Superior temporal gyrus (tissue), 1 donor: Measurements from ENCODE around the gene CASZ1.

Experiments
- DNase-seq: peaks from one replicate; pipeline ENCODE4 v3.0.0-alpha.2; 2016; ENCODE audit errors: extremely low spot score

The CASZ1 gene

GRCh38 chr1:10708757-10709156, 87.7 kb downstream of the CASZ1 start:
- DNase-seq = no peak

GRCh38 chr1:10707208-10707607, 89.2 kb downstream of the CASZ1 start:
- no peak for DNase-seq

DNA sequence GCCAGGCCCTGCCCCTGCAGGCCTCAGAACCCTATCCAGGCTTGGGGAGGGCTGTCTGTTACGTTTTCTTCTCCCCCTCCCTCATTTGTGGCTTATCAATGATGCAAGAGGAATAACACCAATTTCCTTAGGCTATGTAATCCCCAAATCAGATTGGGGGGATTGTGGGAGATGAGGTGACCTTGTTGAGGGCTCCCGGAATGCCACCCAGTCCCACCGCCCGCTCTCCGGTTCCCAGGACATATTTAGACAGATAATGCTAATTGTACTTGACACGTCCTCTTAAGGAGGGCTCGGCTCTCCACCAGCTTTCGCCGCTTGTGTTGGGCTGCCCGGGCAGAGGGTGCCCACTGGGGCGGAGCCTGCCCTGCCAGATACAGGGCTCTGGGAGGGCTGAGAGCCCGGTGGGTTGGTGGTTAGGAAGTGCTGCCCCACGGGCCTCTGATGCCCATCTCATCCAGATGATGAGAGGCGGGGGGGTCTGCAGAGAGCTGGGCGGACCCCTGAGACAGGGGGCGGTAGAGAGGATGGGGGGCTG, 90.0 kb downstream of the CASZ1 start:
- no peak for DNase-seq

- DNase-seq = no peak
These were observed 90.5 kb downstream of the CASZ1 start for GRCh38 chr1:10705953-10706352.

GRCh38 chr1:10704368-10704882, 92.0 kb downstream of the CASZ1 start:
- no peak for DNase-seq

DNA sequence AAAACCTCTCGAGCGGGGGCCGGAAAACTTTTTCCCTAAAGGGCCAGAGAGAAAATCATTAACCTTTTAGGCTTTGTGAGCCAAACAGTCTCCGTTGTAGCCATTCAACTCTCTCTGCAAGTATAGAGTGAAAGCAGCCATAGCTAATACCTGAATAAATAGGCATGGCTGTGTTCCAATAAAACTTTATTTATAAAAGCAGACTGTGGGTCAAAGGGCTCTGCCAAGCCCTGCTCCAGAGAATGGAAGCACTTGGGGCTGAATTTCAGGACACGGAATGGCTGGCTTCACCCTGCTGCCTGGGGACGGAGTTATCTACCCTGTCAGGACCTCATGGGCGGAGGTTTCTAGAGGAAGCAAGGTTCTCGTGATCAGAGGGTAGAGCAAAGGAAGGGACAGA, 92.7 kb downstream of the CASZ1 start:
- DNase-seq = no peak

GRCh38 chr1:10701145-10701544, 95.3 kb downstream of the CASZ1 start:
- no peak for DNase-seq

DNA sequence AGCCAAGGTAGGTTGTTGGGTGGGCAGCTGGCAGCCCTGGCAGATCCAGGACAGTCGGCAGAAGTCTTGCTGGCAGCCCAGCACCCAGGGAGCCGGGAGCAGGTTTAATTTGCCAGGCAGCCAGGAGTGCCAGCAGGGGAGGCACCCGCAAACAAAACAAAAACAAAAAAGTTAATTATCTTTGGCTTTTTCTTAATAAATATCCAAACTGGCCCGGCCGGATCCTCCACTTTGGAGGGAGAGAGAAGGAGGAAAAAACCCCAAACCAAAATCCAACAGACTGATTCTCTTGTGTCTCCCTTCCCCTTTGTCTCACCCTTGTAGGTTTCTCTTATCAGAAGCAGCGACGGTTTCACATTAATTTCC, 97.0 kb downstream of the CASZ1 start:
- no peak for DNase-seq

DNA sequence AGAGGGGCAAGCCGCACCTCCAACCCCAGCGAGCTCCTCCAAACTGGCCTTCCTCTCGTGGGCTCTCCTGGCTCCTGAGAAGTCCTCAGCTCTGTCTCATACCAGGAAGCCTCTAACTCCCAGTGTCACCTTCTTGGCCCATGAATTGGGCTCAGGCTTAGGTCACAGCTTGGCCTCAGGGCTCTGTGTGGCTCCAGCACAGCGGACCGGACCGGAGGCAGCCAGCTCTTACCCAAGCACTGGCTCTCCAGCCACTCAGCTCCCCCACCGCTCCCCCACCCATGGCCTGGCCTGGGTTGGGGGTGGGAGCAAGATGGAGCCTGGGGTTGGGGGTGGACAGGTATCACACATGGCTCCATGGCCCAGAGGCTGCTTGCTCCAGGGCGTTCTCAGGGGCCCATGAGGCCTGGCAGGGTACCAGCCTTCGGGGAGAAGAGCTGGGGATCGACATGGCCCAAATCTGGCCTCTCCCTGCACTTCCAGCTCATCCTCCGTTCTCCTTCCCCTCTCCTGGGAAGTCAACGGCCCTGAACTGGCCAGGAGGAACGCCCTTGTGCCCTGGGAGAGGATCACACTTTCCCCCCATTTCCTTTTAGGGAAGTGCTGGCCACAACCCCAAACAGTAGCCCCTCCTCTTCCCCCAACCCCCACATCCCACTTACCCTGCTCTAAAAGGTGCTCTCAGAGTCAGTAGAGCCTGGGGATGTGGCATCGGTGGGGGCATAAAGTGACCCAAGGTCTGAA, 97.5 kb downstream of the CASZ1 start:
- DNase-seq = no peak

DNA sequence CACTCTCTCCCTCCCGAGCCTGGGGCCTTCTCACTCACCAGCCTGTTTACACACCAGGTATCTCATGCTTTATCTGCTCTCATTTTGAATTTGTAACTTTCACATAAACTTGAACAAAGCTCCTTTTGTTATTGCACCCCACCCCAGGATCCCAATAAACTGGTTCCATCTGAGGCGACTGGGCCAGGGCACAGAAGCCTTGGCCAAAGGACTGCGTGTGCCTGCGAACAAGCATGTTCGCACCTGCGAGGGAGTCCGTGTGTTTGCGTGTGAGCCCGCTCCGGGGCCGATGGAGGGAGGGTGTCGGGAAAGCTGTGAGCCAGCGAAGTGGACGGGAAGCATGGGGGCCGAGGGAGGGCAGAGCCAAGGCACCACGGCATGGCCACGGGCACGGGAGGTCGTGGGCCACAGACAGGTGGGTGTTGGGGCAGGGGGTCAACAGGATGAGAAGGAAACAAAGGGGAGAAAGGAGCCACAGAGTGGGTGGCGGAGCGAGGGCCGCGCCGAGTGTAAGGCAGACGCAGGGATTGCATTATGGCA, 98.8 kb downstream of the CASZ1 start:
- no peak for DNase-seq

DNA sequence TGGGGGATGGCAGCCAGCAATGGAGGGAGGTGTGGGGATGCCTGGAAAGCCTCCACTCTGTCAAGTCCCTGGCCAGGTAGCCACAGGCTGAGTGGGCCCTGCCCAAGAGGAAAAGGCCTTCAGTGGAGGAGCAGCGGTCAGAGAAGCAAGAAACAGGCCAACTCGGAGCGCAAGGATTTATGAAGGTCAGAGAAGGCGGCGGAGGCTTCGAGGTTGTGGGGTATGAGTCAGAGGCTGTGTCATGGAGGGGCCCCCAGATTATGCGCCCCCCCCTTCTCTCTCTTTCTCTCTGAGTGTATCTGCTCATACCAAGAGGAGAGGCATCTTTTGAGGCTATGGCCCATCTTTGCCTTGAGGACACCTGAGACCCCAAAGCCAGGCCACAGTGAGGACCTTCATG, 99.5 kb downstream of the CASZ1 start:
- DNase-seq = no peak

GRCh38 chr1:10694633-10695627, 101.5 kb downstream of the CASZ1 start:
- peak; percentile 73 for DNase-seq

GRCh38 chr1:10694274-10694632, 102.2 kb downstream of the CASZ1 start:
- no peak for DNase-seq

GRCh38 chr1:10693497-10694273, 102.8 kb downstream of the CASZ1 start:
- no peak for DNase-seq

- DNase-seq = no peak
These were observed 103.3 kb downstream of the CASZ1 start for GRCh38 chr1:10693152-10693496.

GRCh38 chr1:10692401-10693021, 103.9 kb downstream of the CASZ1 start:
- DNase-seq = no peak

DNA sequence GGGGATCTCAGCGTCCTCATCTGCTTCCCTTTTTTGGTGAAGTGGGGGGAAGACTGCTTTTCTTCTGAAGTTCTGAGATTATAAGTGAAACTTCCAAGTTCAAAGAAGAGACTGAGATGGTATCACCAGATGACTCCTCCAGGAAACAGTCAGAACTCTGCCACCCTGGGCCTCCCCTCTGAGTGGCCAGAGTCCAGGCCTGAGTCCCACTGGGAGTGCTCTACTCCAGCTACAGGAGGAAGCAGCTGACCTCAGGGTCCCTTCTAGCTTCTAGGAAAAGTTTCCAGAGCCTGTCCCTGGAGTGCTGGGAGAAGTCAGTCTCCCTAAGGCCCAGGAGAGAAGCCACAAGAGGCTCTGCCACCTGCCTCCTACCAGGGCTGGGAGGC, 104.7 kb downstream of the CASZ1 start:
- no peak for DNase-seq

DNA sequence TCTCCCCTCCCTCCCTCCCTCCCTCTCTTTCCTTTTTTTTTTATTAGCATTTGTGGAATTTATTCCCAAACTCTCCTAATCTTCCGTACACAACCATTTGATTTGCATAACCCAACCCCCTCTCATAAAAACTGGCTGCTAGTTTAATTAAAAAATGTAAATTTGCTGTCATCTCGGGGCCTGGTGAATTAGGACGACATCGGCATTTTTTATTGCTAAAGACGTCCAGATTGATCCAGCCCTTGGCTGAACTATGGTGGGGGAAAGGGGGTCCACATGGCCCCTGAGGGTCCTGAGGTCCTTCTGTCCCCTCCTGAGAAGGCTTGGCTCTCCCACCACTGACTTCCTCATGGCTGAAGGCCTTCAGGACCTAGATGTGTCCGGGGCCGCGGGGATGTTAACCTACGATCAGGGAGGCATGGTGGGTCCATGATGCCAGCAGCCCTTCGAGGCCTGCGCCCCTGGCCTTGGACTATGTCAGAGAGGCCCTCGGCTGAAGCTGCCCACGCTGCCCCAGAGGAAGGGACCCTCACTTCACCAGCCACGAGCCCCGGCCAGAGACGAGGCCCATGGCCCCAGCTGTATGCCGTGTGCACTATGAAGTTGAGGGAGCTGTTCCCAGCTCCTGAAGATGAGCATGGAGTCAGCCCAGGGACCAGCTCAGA, 105.2 kb downstream of the CASZ1 start:
- DNase-seq = no peak

DNA sequence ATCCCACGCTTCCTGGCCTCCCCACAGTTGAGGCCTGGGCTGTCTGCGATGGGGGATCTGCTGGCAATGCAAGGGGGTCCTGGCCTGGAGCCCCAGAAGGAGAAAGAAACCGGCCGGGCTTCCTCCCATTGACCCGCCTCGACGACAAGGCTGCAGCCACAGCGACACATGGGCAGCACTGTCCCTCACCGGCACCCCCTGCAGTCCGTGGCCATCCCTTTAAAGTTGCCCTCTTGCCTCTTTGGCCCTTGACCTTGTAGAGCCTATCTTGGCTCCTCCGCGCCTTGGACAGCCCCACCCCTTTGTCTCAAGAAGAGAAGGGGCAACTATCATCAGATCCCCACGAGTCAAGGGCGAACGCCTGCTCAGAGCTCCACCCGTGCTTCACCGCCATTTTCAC, 106.0 kb downstream of the CASZ1 start:
- no peak for DNase-seq

- DNase-seq = no peak
These were observed 108.0 kb downstream of the CASZ1 start for GRCh38 chr1:10688409-10688786.
